HepG2 (cell line): ENCODE results near the gene LLGL2. TPM values are rescaled to one million over a fixed set of nuclear protein-coding genes. Genes with fewer than 3 reads are reported as not detected.

Experiments used
- ATAC-seq: fragments of 200-7000 bp; cut with Tn5 transposase; 3 replicates; pipeline ENCODE4 v1.9.1; 2020; ENCODE audit warnings: mild to moderate bottlenecking, moderate library complexity
- BruUV-seq: library from RNA; stranded (reverse); fragments of 400-500 nt; replicated peaks from 2 replicates; lab custom pipeline; 2021; lab: Mats Ljungman, UMichigan
- CTCF ChIA-PET: fragments of 300-600 bp; formaldehyde crosslinking; extraction: SDS; loops from one replicate; lab custom pipeline; 2021; ENCODE audit warnings: low total read pairs, inconsistent platforms, low intra/inter-chr PET ratio; lab: Yijun Ruan, JAX
- POLR2A ChIA-PET: fragments of 350-600 bp; sonication (Branson Sonifier 250); formaldehyde crosslinking; loops from one replicate; lab custom pipeline; 2020; ENCODE audit warnings: antibody characterized with exemption, inconsistent platforms; lab: Yijun Ruan, JAX
- DNase-seq: peaks from one replicate; pipeline ENCODE4 v3.0.0-alpha.2; 2015; ENCODE audit warnings: low spot score
- FAIRE-seq: peaks from 3 replicates; lab custom pipeline; 2011; peaks lifted over from hg19 to GRCh38; lab: Jason Lieb, UNC
- H2AFZ ChIP-seq: one replicate; pipeline ENCODE4 v1.6.1; 2011; ENCODE audit warnings: low read length, inconsistent platforms
- H3K27ac ChIP-seq: fragments of 300-600 bp; 3 replicates; pipeline ENCODE4 v1.8.0; 2011; ENCODE audit warnings: mixed run types, mild to moderate bottlenecking, mixed read lengths, low read length, inconsistent platforms; ENCODE audit not compliant: insufficient read depth; ENCODE audit errors: extremely low read length
- H3K27me3 ChIP-seq, 2 experiments: fragments of 200-600 bp in 1 of 2; 2 replicates in 1 of 2; 3 replicates in 1 of 2; pipeline versions ENCODE4 v1.6.0 to v1.8.0; 2011; ENCODE audit warnings: low read length in 2 of 2, mild to moderate bottlenecking in 2 of 2, moderate library complexity in 2 of 2, inconsistent platforms in 1 of 2; ENCODE audit not compliant: insufficient read depth in 2 of 2, control insufficient read depth in 1 of 2
- H3K36me3 ChIP-seq, 2 experiments: fragments of 200-600 bp in 1 of 2; replicated peaks in 1 of 2; 2 replicates in 1 of 2; 3 replicates in 1 of 2; pipeline versions ENCODE4 v1.5.1 to v1.8.0; 2011; ENCODE audit warnings: low read length in 2 of 2, inconsistent platforms in 1 of 2; ENCODE audit not compliant: insufficient read depth in 2 of 2, control insufficient read depth in 1 of 2
- H3K4me1 ChIP-seq: 2 replicates; pipeline ENCODE4 v1.5.1; 2012; ENCODE audit warnings: low read length, inconsistent platforms; ENCODE audit not compliant: insufficient read depth
- H3K4me2 ChIP-seq: 2 replicates; pipeline ENCODE4 v1.6.0; 2011; ENCODE audit warnings: low read depth, low read length, inconsistent platforms
- H3K4me3 ChIP-seq, 3 experiments: fragments of 200-600 bp in 1 of 3; sonication (generic), shearing (Covaris generic) in 1 of 3; replicated peaks in 1 of 3; 2 replicates each; pipeline ENCODE4 v1.5.1; 2011 to 2016; ENCODE audit warnings: low read length in 3 of 3, inconsistent platforms in 2 of 3, low read depth in 2 of 3, mild to moderate bottlenecking in 2 of 3, control low read depth in 1 of 3, mixed read lengths in 1 of 3; ENCODE audit not compliant: insufficient read depth in 1 of 3
- H3K79me2 ChIP-seq: one replicate; pipeline ENCODE4 v1.6.1; 2011; ENCODE audit warnings: low read length, inconsistent platforms; ENCODE audit not compliant: insufficient read depth
- H3K9ac ChIP-seq: 2 replicates; pipeline ENCODE4 v1.6.0; 2011; ENCODE audit warnings: mild to moderate bottlenecking, low read depth, low read length, inconsistent platforms; ENCODE audit not compliant: insufficient read depth
- H3K9me3 ChIP-seq: 2 replicates; pipeline ENCODE4 v1.5.1; 2012; ENCODE audit warnings: mild to moderate bottlenecking, low read length
- H4K20me1 ChIP-seq: 2 replicates; pipeline ENCODE4 v1.6.0; 2011; ENCODE audit warnings: inconsistent platforms, mild to moderate bottlenecking, low read length, moderate library complexity; ENCODE audit not compliant: insufficient read depth
- ARID2 ChIP-seq: sonication (generic); formaldehyde crosslinking; IDR thresholded peaks from 2 replicates; pipeline ENCODE4 v1.8.1; 2022; ENCODE audit warnings: mild to moderate bottlenecking, missing genetic modification reagents, borderline replicate concordance
- BCL6 ChIP-seq: IDR thresholded peaks from 2 replicates; pipeline ENCODE4 v1.6.1; 2016; ENCODE audit warnings: missing genetic modification reagents, missing compliant biosample characterization
- CBFB ChIP-seq: sonication (generic); formaldehyde crosslinking; IDR thresholded peaks from 2 replicates; pipeline ENCODE4 v1.4.0; 2020; ENCODE audit warnings: missing genetic modification reagents
- HNRNPH1 ChIP-seq: fragments of 200-400 bp; formaldehyde crosslinking; optimal IDR thresholded peaks from 2 replicates; pipeline ENCODE3; 2017; ENCODE audit warnings: mild to moderate bottlenecking, low read depth, low read length
- HNRNPK ChIP-seq: fragments of 200-400 bp; formaldehyde crosslinking; IDR thresholded peaks from 2 replicates; pipeline ENCODE4 v1.6.1; 2018; ENCODE audit warnings: low read length, low read depth, moderate library complexity, mild to moderate bottlenecking; ENCODE audit not compliant: poor library complexity, severe bottlenecking
- KLF12 ChIP-seq: sonication (generic); formaldehyde crosslinking; IDR thresholded peaks from 2 replicates; pipeline ENCODE4 v1.4.0; 2020; ENCODE audit warnings: missing genetic modification reagents, borderline replicate concordance
- MYC ChIP-seq: sonication (generic); formaldehyde crosslinking; IDR thresholded peaks from 2 replicates; pipeline ENCODE4 v1.9.0; 2021; ENCODE audit warnings: missing genetic modification reagents, borderline replicate concordance
- NFIB ChIP-seq: sonication (generic); formaldehyde crosslinking; IDR thresholded peaks from 2 replicates; pipeline ENCODE4 v1.9.0; 2021; ENCODE audit warnings: missing genetic modification reagents, mild to moderate bottlenecking, borderline replicate concordance
- SKI ChIP-seq: fragments of 450-650 bp; IDR thresholded peaks from one replicate; pipeline ENCODE4 v1.6.1; 2018; ENCODE audit warnings: mild to moderate bottlenecking; ENCODE audit not compliant: partially characterized antibody
- ZBTB1 ChIP-seq: sonication (generic); formaldehyde crosslinking; IDR thresholded peaks from 2 replicates; pipeline ENCODE4 v1.4.0; 2020; ENCODE audit warnings: missing genetic modification reagents, borderline replicate concordance
- ZFP41 ChIP-seq: sonication (generic); formaldehyde crosslinking; IDR thresholded peaks from 2 replicates; pipeline ENCODE4 v1.4.0; 2020; ENCODE audit warnings: mild to moderate bottlenecking, missing genetic modification reagents, borderline replicate concordance
- ZNF235 ChIP-seq: sonication (generic); formaldehyde crosslinking; IDR thresholded peaks from 2 replicates; pipeline ENCODE4 v1.8.1; 2023; ENCODE audit warnings: mild to moderate bottlenecking, missing genetic modification reagents, borderline replicate concordance
- ZNF354B ChIP-seq: sonication (generic); formaldehyde crosslinking; IDR thresholded peaks from 2 replicates; pipeline ENCODE4 v1.8.0; 2022; ENCODE audit warnings: mild to moderate bottlenecking, missing genetic modification reagents
- ZNF468 ChIP-seq: sonication (generic); formaldehyde crosslinking; IDR thresholded peaks from 2 replicates; pipeline ENCODE4 v1.8.0; 2022; ENCODE audit warnings: mild to moderate bottlenecking, moderate library complexity, missing genetic modification reagents
- ZNF724P ChIP-seq: sonication (generic); formaldehyde crosslinking; IDR thresholded peaks from 2 replicates; pipeline ENCODE4 v1.8.0; 2022; ENCODE audit warnings: missing genetic modification reagents, borderline replicate concordance
- WGBS: methylation state at CpG from one replicate; pipeline ENCODE4 v1.1.6; 2017; ENCODE audit warnings: low lambda C conversion rate; 5-methylcytosine and 5-hydroxymethylcytosine counted together
- in situ Hi-C: cut with HindIII; loops from 2 replicates; pipeline ENCODE4 v1.10.0; 2017; ENCODE audit warnings: low pct_unique_long_range_greater_than_20kb; ENCODE audit not compliant: extremely low pct_ligation_motif_present
- intact Hi-C: fragments of 100-400 bp; cut with micrococcal nuclease; formaldehyde crosslinking; loops from one replicate; pipeline ENCODE4 v1.10.0; 2022; ENCODE audit not compliant: unreplicated experiment
- polyA plus RNA-seq, 8 experiments: library from polyadenylated mRNA; depleted of rRNA in 3 of 8; stranded (reverse) in 7 of 8; unstranded in 1 of 8; fragments of >200 nt; fragmentation: Illumina TruSeq in 4 of 8; extraction: Trizol in 4 of 8; gene quantifications; 2 replicates each; pipeline versions ENCODE4 v1.2.1 to v1.2.3, GENCODE V29; 2011 to 2016; ENCODE audit warnings: low read depth in 4 of 8, missing spikeins in 1 of 8, mixed read lengths in 1 of 8; ENCODE audit not compliant: insufficient read depth in 1 of 8
- total RNA-seq, 5 experiments: library from RNA; depleted of rRNA; stranded (reverse); fragments of >200 nt; fragmentation: Illumina TruSeq; extraction: Trizol; gene quantifications; 2 replicates each; pipeline ENCODE4 v1.2.3, GENCODE V29; 2016; ENCODE audit warnings: low read depth in 1 of 5
- TF ChIP-seq, protein P1 (sequence below): sonication (generic); formaldehyde crosslinking; IDR thresholded peaks from 2 replicates; pipeline ENCODE4 v1.4.0; 2020; ENCODE audit warnings: missing genetic modification reagents
- TF ChIP-seq, protein P2 (sequence below): conservative IDR thresholded peaks from 2 replicates; pipeline ENCODE4 v1.6.1; 2018; ENCODE audit warnings: missing genetic modification reagents
- TF ChIP-seq, protein P3 (sequence below): IDR thresholded peaks from 2 replicates; pipeline ENCODE4 v1.6.1; 2016
- TF ChIP-seq, protein P4 (sequence below): sonication (generic); formaldehyde crosslinking; IDR thresholded peaks from 2 replicates; pipeline ENCODE4 v1.4.0; 2020; ENCODE audit warnings: missing genetic modification reagents

The LLGL2 gene
- total and polyA plus RNA-seq, 2 of the 13 experiments (the other 11 are each of a cell fraction or from before 2014, with no cell fraction given) = 83.0 to 86.7 TPM

DNA sequence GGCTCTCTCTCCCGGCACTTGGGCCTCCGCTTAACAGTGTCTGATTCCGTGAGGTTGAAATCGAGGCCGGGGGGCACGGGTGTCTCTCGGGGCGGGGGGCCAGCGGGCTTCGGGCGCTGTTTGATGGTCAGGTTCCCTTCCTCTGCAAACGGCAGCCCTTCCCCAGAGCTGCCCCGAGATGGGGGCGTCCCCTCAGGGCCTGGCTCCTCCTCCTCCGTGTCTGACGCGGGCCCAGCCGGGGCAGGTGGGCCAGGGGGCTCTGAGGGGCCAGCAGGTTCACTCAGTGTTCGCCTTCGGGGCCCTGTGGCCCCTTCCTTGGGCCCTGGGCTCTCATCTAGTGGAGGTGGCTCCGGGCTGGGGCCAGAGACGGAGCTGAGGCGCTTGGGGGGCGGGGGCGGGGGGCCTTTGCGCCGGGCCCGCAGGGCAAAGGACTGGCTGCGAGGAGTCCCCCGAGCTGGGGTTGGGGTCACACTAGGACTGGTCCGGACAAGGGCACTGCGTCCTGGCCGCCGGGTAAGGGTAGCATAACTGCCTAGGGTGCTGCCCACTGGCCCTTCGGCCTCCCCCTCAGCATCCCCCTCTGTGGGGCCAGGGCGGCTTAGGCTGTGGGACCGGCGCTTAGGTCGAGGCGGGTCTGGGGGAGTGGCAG lies 23.3 kb upstream of the LLGL2 start:
- no TSS peak for BruUV-seq
- Histone ChIP-seq H3K9me3 (no peaks in the 10 kb centered on the region), H3K4me1 (peaks cover 9% of the 10 kb centered on the region), H3K36me3 (peaks cover 23 to 40% of the 10 kb centered on the region in 2 experiments; a peak in 4 of 5 replicates), H3K27ac (no peak overlapping the region), H3K79me2 (no peaks in the 10 kb centered on the region), H3K4me3 (no peak overlapping the region), H3K27me3 (no peaks in the 10 kb centered on the region), H3K9ac (no peak overlapping the region), H4K20me1 (no peaks in the 10 kb centered on the region), H3K4me2 (no peak overlapping the region), H2AFZ (no peak overlapping the region)
- ATAC-seq (no peak), FAIRE-seq (no peak), DNase-seq (no peak)
- TF ChIP-seq, protein P1, sequence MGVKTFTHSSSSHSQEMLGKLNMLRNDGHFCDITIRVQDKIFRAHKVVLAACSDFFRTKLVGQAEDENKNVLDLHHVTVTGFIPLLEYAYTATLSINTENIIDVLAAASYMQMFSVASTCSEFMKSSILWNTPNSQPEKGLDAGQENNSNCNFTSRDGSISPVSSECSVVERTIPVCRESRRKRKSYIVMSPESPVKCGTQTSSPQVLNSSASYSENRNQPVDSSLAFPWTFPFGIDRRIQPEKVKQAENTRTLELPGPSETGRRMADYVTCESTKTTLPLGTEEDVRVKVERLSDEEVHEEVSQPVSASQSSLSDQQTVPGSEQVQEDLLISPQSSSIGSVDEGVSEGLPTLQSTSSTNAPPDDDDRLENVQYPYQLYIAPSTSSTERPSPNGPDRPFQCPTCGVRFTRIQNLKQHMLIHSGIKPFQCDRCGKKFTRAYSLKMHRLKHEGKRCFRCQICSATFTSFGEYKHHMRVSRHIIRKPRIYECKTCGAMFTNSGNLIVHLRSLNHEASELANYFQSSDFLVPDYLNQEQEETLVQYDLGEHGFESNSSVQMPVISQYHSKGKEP (CRISPR knock-in tag) = no peak
- TF ChIP-seq CBFB (CRISPR knock-in tag) (no peak), KLF12 (CRISPR knock-in tag) (no peak), ZNF468 (no peak), ZNF724P (CRISPR knock-in tag) (no peak), ZNF354B (CRISPR knock-in tag) (no peak), ZFP41 (CRISPR knock-in tag) (no peak), ARID2 (no peak), BCL6 (CRISPR knock-in tag) (no peak), ZNF235 (no peak), SKI (no peak), ZBTB1 (no peak), HNRNPK (no peak), HNRNPH1 (no peak), MYC (CRISPR knock-in tag) (no peak), NFIB (CRISPR knock-in tag) (no peak)
- TF ChIP-seq, protein P2, sequence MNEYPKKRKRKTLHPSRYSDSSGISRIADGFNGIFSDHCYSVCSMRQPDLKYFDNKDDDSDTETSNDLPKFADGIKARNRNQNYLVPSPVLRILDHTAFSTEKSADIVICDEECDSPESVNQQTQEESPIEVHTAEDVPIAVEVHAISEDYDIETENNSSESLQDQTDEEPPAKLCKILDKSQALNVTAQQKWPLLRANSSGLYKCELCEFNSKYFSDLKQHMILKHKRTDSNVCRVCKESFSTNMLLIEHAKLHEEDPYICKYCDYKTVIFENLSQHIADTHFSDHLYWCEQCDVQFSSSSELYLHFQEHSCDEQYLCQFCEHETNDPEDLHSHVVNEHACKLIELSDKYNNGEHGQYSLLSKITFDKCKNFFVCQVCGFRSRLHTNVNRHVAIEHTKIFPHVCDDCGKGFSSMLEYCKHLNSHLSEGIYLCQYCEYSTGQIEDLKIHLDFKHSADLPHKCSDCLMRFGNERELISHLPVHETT = no peak
- TF ChIP-seq, protein P3, sequence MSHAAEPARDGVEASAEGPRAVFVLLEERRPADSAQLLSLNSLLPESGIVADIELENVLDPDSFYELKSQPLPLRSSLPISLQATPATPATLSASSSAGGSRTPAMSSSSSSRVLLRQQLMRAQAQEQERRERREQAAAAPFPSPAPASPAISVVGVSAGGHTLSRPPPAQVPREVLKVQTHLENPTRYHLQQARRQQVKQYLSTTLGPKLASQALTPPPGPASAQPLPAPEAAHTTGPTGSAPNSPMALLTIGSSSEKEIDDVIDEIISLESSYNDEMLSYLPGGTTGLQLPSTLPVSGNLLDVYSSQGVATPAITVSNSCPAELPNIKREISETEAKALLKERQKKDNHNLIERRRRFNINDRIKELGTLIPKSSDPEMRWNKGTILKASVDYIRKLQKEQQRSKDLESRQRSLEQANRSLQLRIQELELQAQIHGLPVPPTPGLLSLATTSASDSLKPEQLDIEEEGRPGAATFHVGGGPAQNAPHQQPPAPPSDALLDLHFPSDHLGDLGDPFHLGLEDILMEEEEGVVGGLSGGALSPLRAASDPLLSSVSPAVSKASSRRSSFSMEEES = no peak
- TF ChIP-seq, protein P4, sequence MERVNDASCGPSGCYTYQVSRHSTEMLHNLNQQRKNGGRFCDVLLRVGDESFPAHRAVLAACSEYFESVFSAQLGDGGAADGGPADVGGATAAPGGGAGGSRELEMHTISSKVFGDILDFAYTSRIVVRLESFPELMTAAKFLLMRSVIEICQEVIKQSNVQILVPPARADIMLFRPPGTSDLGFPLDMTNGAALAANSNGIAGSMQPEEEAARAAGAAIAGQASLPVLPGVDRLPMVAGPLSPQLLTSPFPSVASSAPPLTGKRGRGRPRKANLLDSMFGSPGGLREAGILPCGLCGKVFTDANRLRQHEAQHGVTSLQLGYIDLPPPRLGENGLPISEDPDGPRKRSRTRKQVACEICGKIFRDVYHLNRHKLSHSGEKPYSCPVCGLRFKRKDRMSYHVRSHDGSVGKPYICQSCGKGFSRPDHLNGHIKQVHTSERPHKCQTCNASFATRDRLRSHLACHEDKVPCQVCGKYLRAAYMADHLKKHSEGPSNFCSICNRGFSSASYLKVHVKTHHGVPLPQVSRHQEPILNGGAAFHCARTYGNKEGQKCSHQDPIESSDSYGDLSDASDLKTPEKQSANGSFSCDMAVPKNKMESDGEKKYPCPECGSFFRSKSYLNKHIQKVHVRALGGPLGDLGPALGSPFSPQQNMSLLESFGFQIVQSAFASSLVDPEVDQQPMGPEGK (CRISPR knock-in tag) = no peak
- ChIA-PET CTCF (no interaction called here), POLR2A (interaction anchor here (1.3 kb wide), 1 partner anchor 9 kb away, joined by 3 read pairs; no protein-coding TSS in a partner anchor)
- intact Hi-C loops = no loop called here
- whole genome bisulfite sequencing = 96% methylated on average over 14 of the region's 40 CpGs
- in situ Hi-C loops = no loop called here
